ENCODE measurements around the gene SLC5A12. TPM values are rescaled to one million over a fixed set of nuclear protein-coding genes. Genes with fewer than 3 reads are reported as not detected.

The SLC5A12 gene
- total and polyA plus RNA-seq, 3 donors from 2014 or later: 0.12 to 0.47 (median 0.15) TPM

DNA sequence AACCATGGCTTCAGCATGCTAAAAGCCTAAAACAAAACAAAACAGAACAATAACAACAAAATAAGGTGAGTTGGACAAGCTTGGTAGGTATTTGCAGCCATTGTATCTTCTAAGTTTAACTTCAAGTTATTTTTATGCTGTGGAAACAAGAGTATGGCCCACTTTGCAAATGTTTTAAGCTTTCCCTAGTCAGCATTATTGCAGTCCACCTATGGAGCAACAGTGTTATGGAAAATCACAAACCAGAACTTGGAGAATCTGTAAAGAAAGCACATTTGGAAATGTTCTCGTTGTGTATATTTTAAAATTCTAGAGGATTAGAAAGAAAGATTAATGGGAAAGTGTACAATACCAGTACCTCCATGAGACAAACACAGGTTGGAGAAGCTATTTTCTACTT lies 7.4 kb upstream of the SLC5A12 start:
- 84 to 90% methylated on average over 1 of the region's 1 CpG for WGBS, 2 donors
- Histone ChIP-seq H3K27me3 (no peaks in the 10 kb centered on the region), H3K9me3 (no peaks in the 10 kb centered on the region), H3K4me3 (no peak overlapping the region), H3K36me3 (ENCODE audit: low read depth, missing control alignments) (no peaks in the 10 kb centered on the region), H3K4me1 (no peaks in the 10 kb centered on the region), H3K27ac (no peak overlapping the region)
- DNase-seq: no peak
- TF ChIP-seq POLR2A (IDR thresholded peaks at IDR 0.05): no peak
- TF ChIP-seq, protein P1, sequence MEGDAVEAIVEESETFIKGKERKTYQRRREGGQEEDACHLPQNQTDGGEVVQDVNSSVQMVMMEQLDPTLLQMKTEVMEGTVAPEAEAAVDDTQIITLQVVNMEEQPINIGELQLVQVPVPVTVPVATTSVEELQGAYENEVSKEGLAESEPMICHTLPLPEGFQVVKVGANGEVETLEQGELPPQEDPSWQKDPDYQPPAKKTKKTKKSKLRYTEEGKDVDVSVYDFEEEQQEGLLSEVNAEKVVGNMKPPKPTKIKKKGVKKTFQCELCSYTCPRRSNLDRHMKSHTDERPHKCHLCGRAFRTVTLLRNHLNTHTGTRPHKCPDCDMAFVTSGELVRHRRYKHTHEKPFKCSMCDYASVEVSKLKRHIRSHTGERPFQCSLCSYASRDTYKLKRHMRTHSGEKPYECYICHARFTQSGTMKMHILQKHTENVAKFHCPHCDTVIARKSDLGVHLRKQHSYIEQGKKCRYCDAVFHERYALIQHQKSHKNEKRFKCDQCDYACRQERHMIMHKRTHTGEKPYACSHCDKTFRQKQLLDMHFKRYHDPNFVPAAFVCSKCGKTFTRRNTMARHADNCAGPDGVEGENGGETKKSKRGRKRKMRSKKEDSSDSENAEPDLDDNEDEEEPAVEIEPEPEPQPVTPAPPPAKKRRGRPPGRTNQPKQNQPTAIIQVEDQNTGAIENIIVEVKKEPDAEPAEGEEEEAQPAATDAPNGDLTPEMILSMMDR (IDR thresholded peaks at IDR 0.05): no peak
- intact Hi-C loops (cut with DNase I; ENCODE audit: low total_unique reads): no loop called here

DNA sequence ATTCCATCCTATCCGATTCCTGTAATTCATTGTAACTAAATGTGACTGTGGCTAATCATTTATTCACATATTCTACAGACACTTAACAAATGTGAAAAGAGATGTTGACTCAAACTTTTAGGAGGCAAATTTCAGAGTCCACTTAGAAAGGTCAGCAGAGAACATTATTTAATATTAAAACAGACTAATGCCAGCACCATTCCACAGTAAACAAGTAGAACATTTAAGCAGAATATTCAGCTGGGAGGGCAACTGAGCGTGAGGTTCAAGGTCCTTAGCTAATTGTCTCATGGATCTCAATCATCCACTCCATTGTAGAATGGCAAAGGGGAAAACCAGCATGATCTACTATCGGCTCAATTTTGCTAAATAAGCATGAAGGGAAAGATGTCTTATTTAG lies 5.1 kb upstream of the SLC5A12 start:
- DNase-seq: no peak
- Histone ChIP-seq H3K9me3 (no peaks in the 10 kb centered on the region), H3K36me3 (ENCODE audit: low read depth, missing control alignments) (no peaks in the 10 kb centered on the region), H3K4me3 (no peak overlapping the region), H3K27ac (no peak overlapping the region), H3K27me3 (no peaks in the 10 kb centered on the region), H3K4me1 (no peaks in the 10 kb centered on the region)
- WGBS, 2 donors: 86 to 92% methylated on average over 3 of the region's 3 CpGs
- intact Hi-C loops (cut with DNase I; ENCODE audit: low total_unique reads): no loop called here
- no peak for TF ChIP-seq POLR2A (IDR thresholded peaks at IDR 0.05)
- TF ChIP-seq, protein P1 (IDR thresholded peaks at IDR 0.05): no peak

DNA sequence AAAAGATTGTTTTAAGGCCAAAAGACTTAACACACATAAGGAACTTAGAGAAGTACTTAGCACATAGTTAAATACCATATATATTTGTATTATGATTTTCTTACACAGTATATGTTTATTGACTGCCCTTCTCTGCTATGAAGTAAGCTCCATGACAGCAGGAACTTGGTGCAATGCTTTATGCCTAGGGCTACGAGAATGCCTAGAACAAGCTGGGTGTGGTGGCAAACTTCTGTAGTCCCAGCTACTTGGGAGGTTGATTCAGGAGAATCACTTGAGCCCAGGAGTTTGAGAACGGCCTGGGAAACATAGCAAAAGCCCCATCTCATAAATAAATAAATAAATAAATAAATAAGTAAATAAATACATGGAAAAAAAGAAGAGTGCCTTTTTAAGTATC lies 1.9 kb downstream of the SLC5A12 start:
- no peaks in the 10 kb centered on the region for H3K27me3 ChIP-seq
- H3K27ac ChIP-seq: no peak overlapping the region
- no peak for DNase-seq
- H3K4me1 ChIP-seq: no peaks in the 10 kb centered on the region
- H3K4me3 ChIP-seq: no peak overlapping the region
- WGBS, 2 donors: 74 to 84% methylated on average over 2 of the region's 2 CpGs
- H3K36me3 ChIP-seq (ENCODE audit: low read depth, missing control alignments): no peaks in the 10 kb centered on the region
- H3K9me3 ChIP-seq: no peaks in the 10 kb centered on the region
- intact Hi-C loops (cut with DNase I; ENCODE audit: low total_unique reads): no loop called here
- TF ChIP-seq, protein P1 (IDR thresholded peaks at IDR 0.05): no peak
- no peak for TF ChIP-seq POLR2A (IDR thresholded peaks at IDR 0.05)

DNA sequence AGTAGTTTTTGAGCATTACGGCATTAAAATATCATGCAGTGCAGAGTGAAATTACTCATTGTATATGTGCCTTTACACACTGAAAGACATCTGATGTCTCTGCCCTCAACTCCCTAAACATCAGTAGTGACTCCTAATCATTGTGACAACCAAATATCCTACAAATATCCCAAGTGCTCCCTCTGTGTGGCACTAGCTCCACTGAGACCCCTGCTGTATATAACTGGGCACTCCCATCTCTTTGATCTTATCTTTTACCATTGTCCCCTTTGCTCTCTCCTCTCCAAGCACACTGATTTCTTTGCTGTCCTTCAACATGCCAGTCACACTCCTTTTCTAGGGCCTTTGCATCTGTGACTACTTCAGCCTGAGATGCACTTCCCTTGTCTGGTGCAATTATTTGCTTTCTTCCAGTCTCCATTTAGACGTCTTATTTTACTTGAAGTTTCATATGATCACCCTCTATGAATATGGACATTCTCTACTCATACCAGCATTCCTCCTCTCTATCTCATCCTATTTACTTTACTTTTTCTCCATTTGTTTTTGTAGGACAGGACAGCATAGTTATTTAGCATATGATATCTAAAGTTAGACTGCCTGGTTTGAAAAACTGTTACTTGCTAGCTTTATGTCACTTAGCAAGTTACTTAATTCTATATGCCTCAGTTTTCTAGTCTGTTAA lies 2.4 kb downstream of the SLC5A12 start:
- DNase-seq: no peak
- Histone ChIP-seq H3K27ac (no peak overlapping the region), H3K27me3 (no peaks in the 10 kb centered on the region), H3K9me3 (no peaks in the 10 kb centered on the region), H3K4me1 (no peaks in the 10 kb centered on the region), H3K4me3 (no peak overlapping the region), H3K36me3 (ENCODE audit: low read depth, missing control alignments) (no peaks in the 10 kb centered on the region)
- intact Hi-C loops (cut with DNase I; ENCODE audit: low total_unique reads): no loop called here
- TF ChIP-seq POLR2A (IDR thresholded peaks at IDR 0.05): no peak
- 77 to 91% methylated on average over 2 of the region's 2 CpGs for WGBS, 2 donors

DNA sequence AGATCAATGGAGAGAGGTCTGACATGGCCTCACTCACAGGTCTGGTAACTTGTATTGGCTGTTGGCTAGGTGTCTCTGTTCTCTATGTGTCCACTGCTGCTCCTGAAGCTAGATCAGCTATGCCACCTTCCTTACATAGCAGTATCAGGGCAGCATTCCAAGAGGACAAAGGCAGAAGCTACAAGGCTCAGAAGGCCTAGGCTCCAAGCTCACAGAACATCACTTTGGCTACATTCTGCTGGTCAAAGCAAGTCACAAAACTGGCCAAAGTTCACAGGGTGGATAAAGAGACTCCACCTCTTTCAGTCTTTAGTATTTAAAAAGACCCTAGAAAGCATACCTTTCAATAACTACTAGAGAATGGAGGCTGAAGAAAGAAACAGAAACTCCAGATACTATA lies 4.1 kb downstream of the SLC5A12 start:
- intact Hi-C loops (cut with DNase I; ENCODE audit: low total_unique reads): no loop called here

More for the DNA sequence above, 4.1 kb downstream of the SLC5A12 start:
- H3K27me3 ChIP-seq: no peaks in the 10 kb centered on the region
- H3K36me3 ChIP-seq (ENCODE audit: low read depth, missing control alignments): no peaks in the 10 kb centered on the region
- TF ChIP-seq, protein P1 (IDR thresholded peaks at IDR 0.05): no peak
- TF ChIP-seq POLR2A (IDR thresholded peaks at IDR 0.05): no peak
- no peak for DNase-seq
- H3K4me3 ChIP-seq: no peak overlapping the region
- no peaks in the 10 kb centered on the region for H3K9me3 ChIP-seq
- no peaks in the 10 kb centered on the region for H3K4me1 ChIP-seq
- H3K27ac ChIP-seq: no peak overlapping the region
